ENCODE measurements around the gene PSRC1. TPM values are rescaled to one million over a fixed set of nuclear protein-coding genes. Genes with fewer than 3 reads are reported as not detected.

The PSRC1 gene
- total RNA-seq, 4 donors from 2014 or later = 1.9 to 18.0 (median 4.4) TPM

GRCh38 chr1:109273570-109274288 lies 9.2 kb downstream of the PSRC1 start:
- Histone ChIP-seq H3K9me3 (no peaks in the 10 kb centered on the region), H3K4me3 (no peak overlapping the region), H3K36me3 (no peaks in the 10 kb centered on the region), H3K4me1 (peaks cover 5 to 30% (median 21%) of the 10 kb centered on the region in 4 donors), H3K27me3 (no peaks in the 10 kb centered on the region), H3K27ac (no peak overlapping the region)
- in situ Hi-C loops (cut with MboI; ENCODE audit: low pct_ligation_motif_present in 1 of 4, low pct_unique_long_range_greater_than_20kb in 1 of 4, low sequenced_read_pairs in 3 of 4) = no loop called here
- 60 to 80% methylated on average over 3 to 16 of the region's 30 CpGs for WGBS, 2 donors (ENCODE audit: low coverage in 1 of 2)
- no peak for DNase-seq
- TF ChIP-seq POLR2A (IDR thresholded peaks at IDR 0.05) = no peak
- no peak for TF ChIP-seq POLR2AphosphoS5 (IDR thresholded peaks at IDR 0.05)
- TF ChIP-seq EP300 (IDR thresholded peaks at IDR 0.05; ENCODE audit: low read depth) = no peak
- intact Hi-C loops (cut with DNase I; ENCODE audit: low total_unique reads) = no loop called here

- no peak for TF ChIP-seq EP300 (IDR thresholded peaks at IDR 0.05; ENCODE audit: low read depth)
- no peak for TF ChIP-seq POLR2A (IDR thresholded peaks at IDR 0.05)
- TF ChIP-seq CTCF (IDR thresholded peaks at IDR 0.05) = no peak
- TF ChIP-seq POLR2AphosphoS5 (IDR thresholded peaks at IDR 0.05) = no peak
- H3K27ac ChIP-seq = no peak overlapping the region
- H3K27me3 ChIP-seq = no peaks in the 10 kb centered on the region
- DNase-seq = peak; percentile 4
- WGBS, 2 donors (ENCODE audit: low coverage in 1 of 2) = 84% methylated on average over 6 of the region's 16 CpGs; no CpG with 5 or more reads in 1 of the 2 donors
- no peak overlapping the region for H3K4me3 ChIP-seq
- peaks cover 5 to 30% (median 21%) of the 10 kb centered on the region in 4 donors for H3K4me1 ChIP-seq
- no peaks in the 10 kb centered on the region for H3K9me3 ChIP-seq
- intact Hi-C loops (cut with DNase I; ENCODE audit: low total_unique reads) = no loop called here
- H3K36me3 ChIP-seq = no peaks in the 10 kb centered on the region
- in situ Hi-C loops (cut with MboI; ENCODE audit: low pct_ligation_motif_present in 1 of 4, low pct_unique_long_range_greater_than_20kb in 1 of 4, low sequenced_read_pairs in 3 of 4) = no loop called here
Observed at GRCh38 chr1:109272831-109273547, 10.0 kb downstream of the PSRC1 start.

DNA sequence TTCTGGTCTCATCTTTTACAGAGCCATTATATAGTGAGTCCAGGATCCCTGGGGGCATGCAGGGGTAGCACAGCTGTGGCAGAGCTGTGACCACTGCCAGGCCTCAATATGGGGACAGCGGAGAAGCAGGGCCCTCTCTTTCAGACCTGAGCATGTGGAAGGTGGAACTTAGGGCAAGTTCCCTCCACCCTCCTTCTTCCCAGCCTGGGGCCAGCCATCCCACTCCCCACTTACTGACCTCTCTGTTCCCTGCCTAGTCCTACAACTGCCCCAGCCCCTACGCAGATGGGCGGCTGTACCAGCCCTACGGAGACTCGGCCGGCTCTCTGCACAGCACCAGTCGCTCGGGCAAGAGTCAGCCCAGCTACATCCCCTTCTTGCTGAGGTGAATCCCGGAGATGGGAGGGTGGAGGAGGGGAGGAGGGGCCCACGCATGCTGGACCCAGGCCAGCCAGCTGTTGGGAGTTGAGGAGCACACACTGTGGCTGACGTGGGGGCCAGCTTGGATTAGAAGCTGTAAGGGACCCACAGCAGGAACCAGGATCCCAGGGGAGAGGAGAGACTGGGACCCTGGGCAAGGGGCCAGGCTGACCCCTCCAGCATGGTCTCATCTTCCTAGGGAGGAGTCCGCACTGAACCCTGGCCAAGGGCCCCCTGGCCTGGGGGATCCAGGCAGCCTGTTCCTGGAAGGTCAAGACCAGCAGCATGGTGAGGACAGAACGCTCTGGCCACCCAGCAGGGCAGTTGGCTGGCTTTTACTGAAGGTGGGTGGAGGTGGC lies 10.7 kb downstream of the PSRC1 start:
- 81% methylated on average over 13 of the region's 13 CpGs; no CpG with 5 or more reads in 1 of the 2 donors for WGBS, 2 donors (ENCODE audit: low coverage in 1 of 2)
- intact Hi-C loops (cut with DNase I; ENCODE audit: low total_unique reads) (no loop called here), in situ Hi-C loops (cut with MboI; ENCODE audit: low pct_ligation_motif_present in 1 of 4, low pct_unique_long_range_greater_than_20kb in 1 of 4, low sequenced_read_pairs in 3 of 4) (no loop called here)
- DNase-seq = peak; percentile 5
- H3K27me3 ChIP-seq = no peaks in the 10 kb centered on the region
- no peaks in the 10 kb centered on the region for H3K36me3 ChIP-seq
- H3K4me3 ChIP-seq = no peak overlapping the region
- TF ChIP-seq POLR2AphosphoS5 (IDR thresholded peaks at IDR 0.05) = no peak
- no peak for TF ChIP-seq EP300 (IDR thresholded peaks at IDR 0.05; ENCODE audit: low read depth)
- no peak for TF ChIP-seq POLR2A (IDR thresholded peaks at IDR 0.05)
- TF ChIP-seq CTCF (IDR thresholded peaks at IDR 0.05) = no peak
- no peaks in the 10 kb centered on the region for H3K9me3 ChIP-seq
- H3K27ac ChIP-seq = no peak overlapping the region
- H3K4me1 ChIP-seq = peaks cover 5 to 22% (median 14%) of the 10 kb centered on the region in 4 donors

DNA sequence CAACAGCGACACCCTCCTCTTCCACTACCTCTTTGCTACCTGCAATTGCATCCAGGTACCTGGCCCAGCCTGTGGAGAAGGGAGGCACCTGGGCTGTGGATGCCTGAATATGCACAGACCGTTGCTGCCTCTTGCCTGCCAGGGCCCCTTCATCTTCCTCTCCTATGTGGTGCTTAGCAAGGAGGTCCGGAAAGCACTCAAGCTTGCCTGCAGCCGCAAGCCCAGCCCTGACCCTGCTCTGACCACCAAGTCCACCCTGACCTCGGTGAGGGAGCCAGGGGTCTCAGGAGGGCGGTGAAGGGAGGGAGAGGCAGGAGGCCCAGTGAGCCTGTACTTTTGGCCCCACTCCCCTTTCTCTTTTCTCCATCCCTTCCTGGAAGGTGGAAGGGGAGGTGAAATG lies 11.5 kb downstream of the PSRC1 start:
- no peaks in the 10 kb centered on the region for H3K9me3 ChIP-seq
- no peak overlapping the region for H3K27ac ChIP-seq
- WGBS, 2 donors (ENCODE audit: low coverage in 1 of 2) = 96% methylated on average over 6 of the region's 6 CpGs; no CpG with 5 or more reads in 1 of the 2 donors
- H3K36me3 ChIP-seq = no peaks in the 10 kb centered on the region
- intact Hi-C loops (cut with DNase I; ENCODE audit: low total_unique reads) (no loop called here), in situ Hi-C loops (cut with MboI; ENCODE audit: low pct_ligation_motif_present in 1 of 4, low pct_unique_long_range_greater_than_20kb in 1 of 4, low sequenced_read_pairs in 3 of 4) (no loop called here)
- no peak for DNase-seq
- no peaks in the 10 kb centered on the region for H3K27me3 ChIP-seq
- peaks cover 5 to 15% (median 11%) of the 10 kb centered on the region in 4 donors for H3K4me1 ChIP-seq
- TF ChIP-seq EP300 (IDR thresholded peaks at IDR 0.05; ENCODE audit: low read depth) = no peak
- no peak for TF ChIP-seq POLR2A (IDR thresholded peaks at IDR 0.05)
- TF ChIP-seq CTCF (IDR thresholded peaks at IDR 0.05) = no peak
- no peak for TF ChIP-seq POLR2AphosphoS5 (IDR thresholded peaks at IDR 0.05)
- H3K4me3 ChIP-seq = no peak overlapping the region

All from transverse colon (tissue), 4 donors.